Lung (tissue), 12 donors: ENCODE results near the gene FBL. TPM values are rescaled to one million over a fixed set of nuclear protein-coding genes. Genes with fewer than 3 reads are reported as not detected.

ENCODE experiments used
- ATAC-seq: fragments of 200-7000 bp; cut with Tn5 transposase; one replicate; pipeline ENCODE4 v1.9.1; 2020; ENCODE audit warnings: moderate number of reproducible peaks; ENCODE audit not compliant: insufficient read depth, low FRiP score
- DNase-seq, 3 donors: peaks; one replicate each; pipeline ENCODE4 v3.0.0-alpha.2; 2013 to 2017
- H3K27ac ChIP-seq, 2 donors: one replicate each; pipeline ENCODE4 v1.5.1; 2013; ENCODE audit warnings: mild to moderate bottlenecking in 2 of 2, moderate library complexity in 2 of 2, control low read depth in 1 of 2, inconsistent platforms in 1 of 2, low read depth in 1 of 2, low read length in 1 of 2
- H3K27me3 ChIP-seq, 3 donors: one replicate each; pipeline ENCODE4 v1.5.1; 2013; ENCODE audit warnings: low read length in 2 of 3; ENCODE audit not compliant: control insufficient read depth in 3 of 3, insufficient read depth in 3 of 3
- H3K36me3 ChIP-seq, 4 donors: one replicate each; pipeline ENCODE4 v1.5.1; 2013; ENCODE audit warnings: low read length in 4 of 4, mild to moderate bottlenecking in 1 of 4, moderate library complexity in 1 of 4; ENCODE audit not compliant: control insufficient read depth in 4 of 4, insufficient read depth in 4 of 4
- H3K4me1 ChIP-seq, 5 donors: one replicate each; pipeline ENCODE4 v1.5.1; 2013; ENCODE audit warnings: low read length in 5 of 5, mild to moderate bottlenecking in 2 of 5, moderate library complexity in 1 of 5; ENCODE audit not compliant: control insufficient read depth in 5 of 5, insufficient read depth in 5 of 5
- H3K4me3 ChIP-seq: one replicate; pipeline ENCODE4 v1.5.1; 2013; ENCODE audit warnings: mild to moderate bottlenecking, control low read depth, moderate library complexity
- H3K9ac ChIP-seq, 2 donors: one replicate each; pipeline ENCODE4 v1.5.1; 2013; ENCODE audit warnings: low read length in 2 of 2, control low read depth in 1 of 2; ENCODE audit not compliant: insufficient read depth in 1 of 2
- H3K9me3 ChIP-seq, 4 donors: one replicate each; pipeline ENCODE4 v1.5.1; 2013; ENCODE audit warnings: low read length in 3 of 4, mild to moderate bottlenecking in 1 of 4, moderate library complexity in 1 of 4; ENCODE audit not compliant: control insufficient read depth in 4 of 4, insufficient read depth in 3 of 4
- WGBS, 2 donors: extraction: QIAGEN DNeasy Blood & Tissue Kit; methylation state at CpG; one replicate each; pipeline ENCODE4 v1.1.7; 2013; 5-methylcytosine and 5-hydroxymethylcytosine counted together
- polyA plus RNA-seq, 2 donors: library from polyadenylated mRNA; stranded (reverse); fragments of 200-250 nt; gene quantifications; one replicate each; pipeline ENCODE4 v1.2.1, GENCODE V29; 2013
- total RNA-seq, 2 donors: library from RNA; depleted of rRNA in 1 of 2; stranded (reverse); fragments of >200 nt in 1 of 2; gene quantifications; one replicate each; pipeline ENCODE4 v1.2.1, GENCODE V29; 2014 to 2021
- TF ChIP-seq, protein P1 (sequence below): IDR thresholded peaks from 2 replicates; pipeline ENCODE4 v1.5.1; 2012; ENCODE audit warnings: mild to moderate bottlenecking; ENCODE audit errors: control extremely low read depth, extremely low read depth
- donor health status: control.
- donor health status: control.
- donor health status: Bipolar disorder and iron deficiency.
- donor health status: healthy.
- donor health status: DM: yes; HTN: yes; CAD: no.

Gene FBL
- total and polyA plus RNA-seq, 4 donors: 152 to 253 (median 201) TPM

DNA sequence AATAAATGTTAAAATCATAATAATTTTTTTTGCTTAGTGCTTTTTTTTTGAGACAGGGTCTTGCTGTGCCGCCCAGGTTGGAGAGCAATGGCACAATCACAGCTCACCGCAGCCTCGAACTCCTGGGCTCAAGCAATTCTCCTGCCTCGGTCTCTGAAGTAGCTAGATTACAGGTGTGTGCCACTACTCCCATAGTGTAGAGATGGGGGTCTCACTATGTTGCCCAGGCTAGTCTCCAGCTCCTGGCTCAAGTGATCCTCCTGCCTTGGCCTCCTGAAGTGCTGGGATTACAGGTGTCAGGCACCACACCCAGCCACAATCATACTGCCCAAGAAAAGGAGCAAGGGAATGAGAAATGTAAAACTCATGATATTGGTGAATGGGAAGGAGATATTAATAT lies 5.1 kb downstream of the FBL start:
- Histone ChIP-seq H3K4me3 (no peak overlapping the region), H3K9me3 (no peaks in the 10 kb centered on the region), H3K27ac (no peak overlapping the region), H3K27me3 (no peaks in the 10 kb centered on the region), H3K4me1 (peaks cover 9 to 20% (median 12%) of the 10 kb centered on the region in 5 donors), H3K9ac (no peak overlapping the region), H3K36me3 (peaks cover 19 to 35% (median 28%) of the 10 kb centered on the region in 4 donors)
- TF ChIP-seq, protein P1, sequence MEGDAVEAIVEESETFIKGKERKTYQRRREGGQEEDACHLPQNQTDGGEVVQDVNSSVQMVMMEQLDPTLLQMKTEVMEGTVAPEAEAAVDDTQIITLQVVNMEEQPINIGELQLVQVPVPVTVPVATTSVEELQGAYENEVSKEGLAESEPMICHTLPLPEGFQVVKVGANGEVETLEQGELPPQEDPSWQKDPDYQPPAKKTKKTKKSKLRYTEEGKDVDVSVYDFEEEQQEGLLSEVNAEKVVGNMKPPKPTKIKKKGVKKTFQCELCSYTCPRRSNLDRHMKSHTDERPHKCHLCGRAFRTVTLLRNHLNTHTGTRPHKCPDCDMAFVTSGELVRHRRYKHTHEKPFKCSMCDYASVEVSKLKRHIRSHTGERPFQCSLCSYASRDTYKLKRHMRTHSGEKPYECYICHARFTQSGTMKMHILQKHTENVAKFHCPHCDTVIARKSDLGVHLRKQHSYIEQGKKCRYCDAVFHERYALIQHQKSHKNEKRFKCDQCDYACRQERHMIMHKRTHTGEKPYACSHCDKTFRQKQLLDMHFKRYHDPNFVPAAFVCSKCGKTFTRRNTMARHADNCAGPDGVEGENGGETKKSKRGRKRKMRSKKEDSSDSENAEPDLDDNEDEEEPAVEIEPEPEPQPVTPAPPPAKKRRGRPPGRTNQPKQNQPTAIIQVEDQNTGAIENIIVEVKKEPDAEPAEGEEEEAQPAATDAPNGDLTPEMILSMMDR: no peak
- ATAC-seq (no peak), DNase-seq (no peak)
- 95 to 96% methylated on average over 4 of the region's 4 CpGs for WGBS, 2 donors

DNA sequence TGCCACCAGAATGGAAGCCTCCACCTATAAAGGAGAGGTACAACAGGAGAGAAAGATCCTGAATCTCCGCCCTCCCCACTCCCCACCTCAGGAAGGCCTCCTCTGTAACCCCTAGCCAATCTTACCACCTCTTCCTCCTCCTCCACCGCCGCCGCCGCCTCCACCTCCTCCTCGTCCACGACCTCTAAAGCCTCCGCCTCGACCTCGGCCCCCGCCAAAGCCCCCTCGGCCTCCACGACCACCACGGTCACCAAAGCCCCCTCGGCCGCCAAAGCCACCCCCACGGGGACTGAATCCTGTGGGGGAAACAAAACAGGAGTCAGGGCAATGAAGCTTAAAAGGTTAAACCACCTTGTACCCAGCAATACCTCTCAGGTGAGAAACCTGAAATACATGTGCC lies 5.7 kb downstream of the FBL start:
- 93 to 94% methylated on average over 17 of the region's 17 CpGs for WGBS, 2 donors
- Histone ChIP-seq H3K9me3 (no peaks in the 10 kb centered on the region), H3K4me1 (peaks cover 9 to 18% (median 12%) of the 10 kb centered on the region in 5 donors), H3K9ac (no peak overlapping the region), H3K27me3 (no peaks in the 10 kb centered on the region), H3K4me3 (no peak overlapping the region), H3K27ac (no peak overlapping the region), H3K36me3 (peaks cover 19 to 37% (median 29%) of the 10 kb centered on the region in 4 donors)
- TF ChIP-seq, protein P1: no peak
- ATAC-seq (no peak), DNase-seq (no peak)

DNA sequence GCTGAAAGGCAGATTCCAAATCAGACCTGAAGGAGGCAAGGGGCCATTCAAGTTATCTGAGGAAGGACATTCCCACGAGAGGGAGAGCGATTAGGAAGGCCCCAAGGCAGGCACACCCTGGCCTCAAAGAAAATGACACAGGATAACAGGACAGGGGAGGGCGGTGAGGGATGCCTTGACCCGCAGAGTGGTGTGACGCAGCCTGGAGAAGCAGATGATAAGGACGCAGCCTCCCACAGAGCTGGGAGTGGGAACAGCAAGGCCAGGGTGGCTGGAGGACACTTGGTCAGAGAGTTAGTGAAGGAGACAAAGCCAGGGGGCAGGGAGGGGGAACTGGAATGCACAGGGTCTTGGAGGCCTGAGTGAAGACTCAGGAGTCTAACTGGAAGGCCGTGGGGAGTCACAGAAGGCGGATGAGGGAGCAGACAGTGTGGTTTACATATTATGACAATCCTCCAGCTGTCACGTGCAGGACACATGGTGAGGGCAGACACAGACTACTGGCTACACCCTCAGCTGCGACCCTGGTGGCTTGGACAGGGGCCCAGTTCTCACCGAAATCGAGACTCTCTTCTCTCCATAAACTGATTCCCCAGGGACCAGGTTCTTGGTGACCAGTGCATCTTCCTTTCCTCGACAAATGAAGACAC lies 6.4 kb downstream of the FBL start:
- ATAC-seq (no peak), DNase-seq (no peak)
- no peak overlapping the region for H3K4me3 ChIP-seq
- WGBS, 2 donors: 89% methylated on average over 13 of the region's 13 CpGs
- H3K27me3 ChIP-seq: no peaks in the 10 kb centered on the region
- peaks cover 3 to 11% (median 9%) of the 10 kb centered on the region in 5 donors for H3K4me1 ChIP-seq
- no peak overlapping the region for H3K27ac ChIP-seq
- peaks cover 19 to 37% (median 30%) of the 10 kb centered on the region in 4 donors for H3K36me3 ChIP-seq
- no peaks in the 10 kb centered on the region for H3K9me3 ChIP-seq
- TF ChIP-seq, protein P1: no peak
- no peak overlapping the region for H3K9ac ChIP-seq
